ENCODE data around the gene CCL26.
"Not testable (repeated sequence)": the region's sequence is repeated elsewhere in the genome, so short reads cannot be mapped to it uniquely, and the experiment has no call there.

CCL26 gene

DNA sequence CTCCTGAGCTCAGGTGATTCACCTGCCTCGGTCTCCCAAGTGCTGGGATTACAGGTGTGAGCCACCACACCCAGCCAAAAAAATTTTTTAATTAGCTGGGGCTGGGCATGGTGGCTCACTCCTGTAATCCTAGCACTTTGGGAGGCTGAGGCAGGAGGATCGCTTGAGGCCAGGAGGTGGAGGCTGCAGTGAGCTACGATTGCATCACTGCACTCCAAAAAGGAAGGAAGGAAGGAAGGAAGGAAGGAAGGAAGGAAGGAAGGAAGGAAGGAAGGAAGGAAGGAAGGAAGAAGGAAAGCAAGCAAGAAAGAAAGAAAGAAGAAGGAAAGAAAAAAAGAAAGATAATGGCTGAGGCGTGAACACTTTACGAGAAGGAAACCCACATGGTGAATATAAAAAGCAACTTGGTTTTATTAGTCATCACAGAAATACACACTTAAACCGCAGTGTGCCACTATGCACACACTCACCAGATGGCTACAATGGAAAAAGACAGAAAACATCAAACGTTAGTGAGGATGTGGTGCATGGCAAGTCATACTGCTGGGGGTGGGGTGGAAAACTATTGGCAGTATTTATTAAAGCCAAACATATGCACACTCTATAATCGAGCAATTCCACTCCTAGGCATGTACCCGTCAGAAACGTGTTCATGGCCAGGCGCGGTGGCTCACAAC, 4.4 kb upstream of the CCL26 start:
- TF ChIP-seq CTCF (IDR thresholded peaks at IDR 0.05; ENCODE audit: extremely low read depth, insufficient read depth, missing control alignments): peak; percentile 4
- no peak for DNase-seq (ENCODE audit: low spot score)
- in situ Hi-C loops (cut with MboI; ENCODE audit: low pct_unique_long_range_greater_than_20kb, low sequenced_read_pairs, unreplicated experiment): no loop called here

DNA sequence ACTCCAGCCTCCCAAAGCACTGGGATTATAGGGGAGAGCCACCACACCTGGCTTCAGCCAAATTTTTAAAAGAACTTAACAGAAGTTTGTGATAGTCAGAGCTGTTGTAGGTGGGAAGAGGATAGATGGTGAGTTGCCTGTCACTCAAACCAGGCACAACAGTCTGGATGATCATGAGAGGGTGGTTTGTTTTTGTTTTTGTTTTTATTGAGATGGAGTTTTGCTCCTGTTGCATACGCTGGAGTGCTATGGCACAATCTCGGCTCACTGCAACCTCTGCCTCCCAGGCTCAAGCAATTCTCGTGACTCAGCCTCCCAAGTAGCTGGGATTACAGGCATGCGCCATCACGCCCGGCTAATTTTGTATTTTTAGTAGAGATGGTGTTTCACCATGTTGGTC, 1.9 kb upstream of the CCL26 start:
- in situ Hi-C loops (cut with MboI; ENCODE audit: low pct_unique_long_range_greater_than_20kb, low sequenced_read_pairs, unreplicated experiment); DNase-seq (ENCODE audit: low spot score): not testable (repeated sequence)

DNA sequence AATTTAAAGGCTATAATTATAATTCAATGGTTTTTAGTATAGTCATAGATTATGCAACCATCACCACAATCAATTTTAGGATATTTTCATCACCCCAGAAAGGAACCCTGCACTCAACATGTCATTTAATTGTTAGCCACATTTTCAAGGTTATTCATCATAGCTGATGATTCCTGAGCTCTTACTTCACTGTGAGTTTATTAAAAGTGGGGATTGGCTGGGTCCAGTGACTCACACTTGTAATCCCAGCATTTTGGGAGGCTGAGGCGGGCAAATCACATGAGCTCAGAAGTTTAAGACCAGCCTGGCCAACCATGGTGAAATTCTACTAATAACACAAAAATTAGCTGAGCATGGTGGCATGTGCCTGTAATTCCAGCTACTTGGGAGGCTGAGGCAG, 787 bp downstream of the CCL26 start:
- no peak for DNase-seq (ENCODE audit: low spot score)
- in situ Hi-C loops (cut with MboI; ENCODE audit: low pct_unique_long_range_greater_than_20kb, low sequenced_read_pairs, unreplicated experiment): no loop called here
- TF ChIP-seq CTCF (IDR thresholded peaks at IDR 0.05; ENCODE audit: extremely low read depth, insufficient read depth, missing control alignments): no peak

DNA sequence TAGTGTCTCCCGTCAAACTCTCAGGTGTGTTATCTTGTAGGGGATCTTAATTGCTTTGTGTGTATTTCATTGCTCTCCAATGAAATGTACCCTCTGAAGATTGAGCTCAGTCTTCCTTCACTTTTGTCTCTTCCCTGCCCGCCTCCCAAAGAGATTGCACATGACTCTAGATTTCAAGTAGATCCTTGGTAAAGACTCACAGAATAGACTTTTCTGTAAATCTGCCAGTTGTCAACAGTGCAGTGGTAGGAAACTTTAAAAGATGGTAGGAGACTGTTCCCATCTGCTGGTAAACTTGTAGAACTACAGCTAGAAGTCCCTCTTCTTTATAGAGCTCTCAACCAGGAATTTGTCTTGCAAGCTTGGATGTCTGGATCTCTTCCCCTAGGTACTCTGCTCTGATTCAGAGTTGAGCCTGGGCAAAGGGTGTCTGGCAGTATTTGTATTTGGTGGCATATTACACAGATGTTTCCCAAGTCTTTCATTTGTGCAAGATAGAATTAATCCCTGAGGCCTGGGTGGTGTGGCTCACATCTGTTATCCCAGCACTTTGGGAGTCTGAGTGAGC, 9.6 kb downstream of the CCL26 start:
- TF ChIP-seq CTCF (IDR thresholded peaks at IDR 0.05; ENCODE audit: extremely low read depth, insufficient read depth, missing control alignments): peak; percentile 65
- in situ Hi-C loops (cut with MboI; ENCODE audit: low pct_unique_long_range_greater_than_20kb, low sequenced_read_pairs, unreplicated experiment): no loop called here
- DNase-seq (ENCODE audit: low spot score): peak; percentile 82

DNA sequence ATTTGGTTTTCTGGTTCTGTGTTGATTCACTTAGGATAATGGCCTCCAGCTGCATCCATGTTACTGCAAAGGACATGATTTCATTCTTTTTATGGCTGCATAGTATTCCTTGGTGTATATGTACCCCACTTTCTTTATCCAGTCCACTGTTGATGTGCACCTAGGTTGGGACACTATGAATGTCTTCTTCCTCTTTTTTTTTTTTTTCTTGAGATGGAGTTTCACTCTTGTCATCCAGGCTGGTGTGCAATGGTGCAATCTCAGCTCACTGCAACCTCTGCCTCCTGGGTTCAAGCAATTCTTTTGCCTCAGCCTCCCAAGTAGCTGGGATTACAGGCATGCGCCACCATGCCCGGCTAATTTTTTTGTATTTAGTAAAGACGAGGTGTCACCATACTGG, 10.2 kb downstream of the CCL26 start:
- in situ Hi-C loops (cut with MboI; ENCODE audit: low pct_unique_long_range_greater_than_20kb, low sequenced_read_pairs, unreplicated experiment); DNase-seq (ENCODE audit: low spot score): not testable (repeated sequence)

DNA sequence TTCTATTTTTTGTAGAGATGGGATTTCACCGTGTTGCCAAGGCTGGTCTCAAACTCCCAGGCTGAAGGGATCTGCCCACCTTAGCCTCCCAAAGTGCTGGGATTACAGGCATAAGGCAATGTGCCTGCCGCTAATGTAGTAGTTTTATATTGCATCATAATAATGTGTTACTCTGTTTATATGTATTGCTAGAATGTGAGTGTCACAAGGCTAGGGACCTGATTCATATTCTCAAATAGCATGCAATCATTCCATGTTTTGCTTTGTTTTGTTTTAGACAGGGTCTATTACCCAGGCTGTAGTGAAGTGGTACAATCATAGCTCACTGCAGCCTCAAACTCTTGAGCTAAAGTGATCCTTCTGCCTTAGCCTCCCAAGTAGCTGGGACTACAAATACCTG, 13.5 kb downstream of the CCL26 start:
- in situ Hi-C loops (cut with MboI; ENCODE audit: low pct_unique_long_range_greater_than_20kb, low sequenced_read_pairs, unreplicated experiment): no loop called here
- no peak for DNase-seq (ENCODE audit: low spot score)
- TF ChIP-seq CTCF (IDR thresholded peaks at IDR 0.05; ENCODE audit: extremely low read depth, insufficient read depth, missing control alignments): no peak

DNA sequence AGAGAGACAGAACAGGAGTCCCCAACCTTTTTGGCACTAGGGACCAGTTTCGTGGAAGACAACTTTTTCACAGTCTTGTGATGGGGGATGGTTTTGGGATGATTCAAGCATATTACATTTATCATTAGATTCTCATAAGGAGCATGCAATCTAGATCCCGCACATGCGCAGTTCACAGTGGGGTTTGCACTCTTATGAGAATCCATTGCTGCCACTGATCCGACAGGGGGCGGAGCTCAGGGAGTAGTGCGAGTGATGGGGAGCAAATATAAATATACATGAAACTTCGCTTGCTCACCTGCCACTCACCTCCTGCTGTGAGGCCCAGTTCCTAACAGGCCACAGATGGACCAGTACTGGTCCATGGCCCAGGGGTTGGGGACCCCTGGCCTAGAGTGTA, 14.2 kb downstream of the CCL26 start:
- in situ Hi-C loops (cut with MboI; ENCODE audit: low pct_unique_long_range_greater_than_20kb, low sequenced_read_pairs, unreplicated experiment): no loop called here
- no peak for TF ChIP-seq CTCF (IDR thresholded peaks at IDR 0.05; ENCODE audit: extremely low read depth, insufficient read depth, missing control alignments)
- DNase-seq (ENCODE audit: low spot score): no peak
